Muscle of leg (tissue), 11 donors: ENCODE results near the gene PSEN2. TPM values are rescaled to one million over a fixed set of nuclear protein-coding genes. Genes with fewer than 3 reads are reported as not detected.

ENCODE experiments used
- DNase-seq: peaks from one replicate; pipeline ENCODE4 v3.0.0; 2013
- H3K27ac ChIP-seq: one replicate; pipeline ENCODE4 v1.5.1; 2013; ENCODE audit warnings: mild to moderate bottlenecking, low read length, control low read depth
- H3K27me3 ChIP-seq: one replicate; pipeline ENCODE4 v1.6.1; 2013; ENCODE audit warnings: low read length; ENCODE audit not compliant: control insufficient read depth, insufficient read depth
- H3K36me3 ChIP-seq: one replicate; pipeline ENCODE4 v1.6.1; 2013; ENCODE audit warnings: low read length; ENCODE audit not compliant: control insufficient read depth, insufficient read depth
- H3K4me1 ChIP-seq: one replicate; pipeline ENCODE4 v1.6.1; 2013; ENCODE audit warnings: low read length; ENCODE audit not compliant: control insufficient read depth, insufficient read depth
- H3K4me3 ChIP-seq: one replicate; pipeline ENCODE4 v1.5.1; 2013; ENCODE audit warnings: low read length, control low read depth
- H3K9me3 ChIP-seq: replicated peaks from 2 replicates; pipeline ENCODE4 v1.6.1; 2013; ENCODE audit warnings: low read depth, low read length; ENCODE audit not compliant: control insufficient read depth
- WGBS: methylation state at CpG from one replicate; pipeline ENCODE4 v1.1.5; 2013; ENCODE audit warnings: missing lambda C conversion rate; ENCODE audit not compliant: insufficient coverage; 5-methylcytosine and 5-hydroxymethylcytosine counted together
- polyA plus RNA-seq, 8 donors: library from polyadenylated mRNA; unstranded; fragments of 120-200 nt; gene quantifications; one replicate each; pipeline versions ENCODE4 v1.2.1 to v1.2.3, GENCODE V29; 2013; ENCODE audit warnings: inconsistent platforms in 1 of 8, low replicate concordance in 1 of 8; ENCODE audit not compliant: insufficient read length in 8 of 8, insufficient read depth in 1 of 8
- total RNA-seq: library from RNA; stranded (reverse); fragments of 120-200 nt; gene quantifications from one replicate; pipeline ENCODE4 v1.2.4, GENCODE V29; 2013

PSEN2 gene
- total and polyA plus RNA-seq, 9 donors, result 67.7 to 142 (median 108) TPM

DNA sequence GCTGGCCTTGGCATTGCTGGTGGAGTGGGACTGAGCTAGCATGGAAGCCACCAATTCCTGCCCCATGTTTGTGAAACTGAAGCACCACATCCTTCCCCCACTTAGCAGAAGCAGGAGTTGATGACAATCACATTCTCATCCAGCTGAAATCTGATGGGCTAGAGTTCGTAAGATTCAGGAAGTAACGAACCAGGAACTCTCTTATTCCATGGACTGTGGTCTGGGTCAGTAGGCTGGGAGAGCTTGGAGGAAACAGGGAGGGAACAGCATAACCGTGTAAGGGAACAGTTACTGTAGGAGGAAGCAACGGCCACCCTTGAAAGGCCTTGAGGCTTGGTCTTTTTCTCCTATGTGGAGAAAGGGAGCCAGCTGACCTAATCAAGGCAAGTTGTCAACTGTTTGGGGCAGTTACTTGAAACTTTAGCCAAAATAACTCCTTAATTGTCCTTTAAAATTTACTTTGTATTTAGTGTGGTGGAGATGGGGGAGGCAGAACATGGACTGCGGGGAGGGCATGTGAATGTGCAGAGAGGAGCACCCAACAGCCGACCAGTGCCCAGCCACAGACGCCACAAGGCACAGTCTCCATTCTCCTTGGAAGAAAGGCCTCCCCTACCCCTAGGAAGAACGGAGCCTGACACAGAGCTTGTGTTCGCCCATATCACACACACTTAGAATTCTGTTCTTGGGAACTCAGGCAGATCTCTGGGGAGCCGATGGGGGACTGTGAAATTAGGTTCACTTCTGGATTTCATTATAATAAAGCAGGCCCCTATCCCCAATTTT is 67.7 kb downstream of the PSEN2 start:
- H3K4me3 ChIP-seq, result no peak overlapping the region
- peaks cover 12% of the 10 kb centered on the region for H3K9me3 ChIP-seq
- DNase-seq, result peak; percentile 52
- H3K27ac ChIP-seq, result no peak overlapping the region
- WGBS, result 81% methylated on average over 3 of the region's 10 CpGs
- H3K36me3 ChIP-seq, result no peaks in the 10 kb centered on the region
- H3K4me1 ChIP-seq, result peaks cover 19% of the 10 kb centered on the region
- H3K27me3 ChIP-seq, result no peaks in the 10 kb centered on the region

DNA sequence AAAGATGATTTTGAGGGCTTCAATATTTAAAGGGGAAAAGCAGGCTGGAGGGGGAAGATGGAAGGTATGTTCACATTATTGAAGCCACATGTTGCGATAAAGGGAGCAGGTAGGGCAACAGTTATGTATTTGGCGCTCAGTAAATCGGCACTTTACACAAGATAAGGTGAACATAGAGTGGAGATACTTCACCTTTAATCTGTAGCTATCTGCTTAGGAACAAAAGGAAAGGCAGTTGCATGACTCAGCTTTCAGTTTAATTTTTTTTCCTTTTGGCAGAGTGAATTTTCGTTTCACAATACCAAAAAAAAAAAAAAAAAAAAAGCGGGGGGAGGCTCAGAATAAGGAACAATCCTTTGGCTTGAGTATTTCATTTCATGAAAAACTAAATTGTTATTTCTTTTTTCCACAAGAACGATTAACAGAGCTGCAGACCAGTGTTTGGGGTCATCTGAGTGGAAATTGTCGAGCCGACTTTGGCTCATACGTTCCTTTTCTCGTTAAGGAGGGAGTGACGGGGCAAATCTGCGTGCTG is 68.6 kb downstream of the PSEN2 start:
- Histone ChIP-seq H3K4me3 (peak overlapping the region; percentile 86), H3K36me3 (no peaks in the 10 kb centered on the region), H3K27me3 (no peaks in the 10 kb centered on the region), H3K27ac (peak overlapping the region; percentile 99), H3K4me1 (peaks cover 22% of the 10 kb centered on the region), H3K9me3 (peaks cover 12% of the 10 kb centered on the region)
- WGBS, result 16% methylated on average over 5 of the region's 12 CpGs
- DNase-seq, result no peak

DNA sequence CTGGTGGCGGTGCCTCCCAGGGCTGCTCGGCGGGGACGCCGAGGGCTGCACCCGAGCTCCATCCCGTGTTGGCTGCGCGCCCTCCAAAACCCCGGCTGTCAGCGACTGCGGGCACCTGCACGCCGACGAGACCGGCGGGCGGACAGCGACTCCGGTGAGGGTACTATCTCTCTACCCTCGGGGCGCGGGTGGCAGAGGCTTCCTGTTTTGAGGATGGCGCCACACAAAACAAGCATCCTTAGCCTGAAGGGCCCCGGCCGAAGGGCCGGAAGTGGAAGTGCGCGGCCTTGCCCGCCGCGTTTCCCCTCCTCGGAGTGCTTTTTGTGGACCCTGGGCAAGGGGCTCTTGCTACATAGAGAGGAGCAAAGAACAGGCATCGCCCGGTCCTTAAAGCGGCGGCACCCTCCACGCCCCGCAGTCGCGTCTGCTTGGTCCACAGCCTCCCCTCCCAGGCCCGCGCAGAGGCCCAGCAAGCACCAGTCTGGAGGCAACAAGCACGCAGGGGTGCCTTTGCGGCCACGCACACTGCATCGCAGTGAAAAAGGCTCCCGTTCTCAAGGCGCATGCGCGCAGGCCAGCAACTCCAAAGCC is 69.1 kb downstream of the PSEN2 start:
- H3K4me3 ChIP-seq, result peak overlapping the region; percentile 86
- H3K27me3 ChIP-seq, result no peaks in the 10 kb centered on the region
- no peaks in the 10 kb centered on the region for H3K36me3 ChIP-seq
- H3K9me3 ChIP-seq, result peaks cover 7% of the 10 kb centered on the region
- peak overlapping the region; percentile 99 for H3K27ac ChIP-seq
- under 1% methylated on average over 51 of the region's 51 CpGs for WGBS
- peak; percentile 76 for DNase-seq
- peaks cover 23% of the 10 kb centered on the region for H3K4me1 ChIP-seq

DNA sequence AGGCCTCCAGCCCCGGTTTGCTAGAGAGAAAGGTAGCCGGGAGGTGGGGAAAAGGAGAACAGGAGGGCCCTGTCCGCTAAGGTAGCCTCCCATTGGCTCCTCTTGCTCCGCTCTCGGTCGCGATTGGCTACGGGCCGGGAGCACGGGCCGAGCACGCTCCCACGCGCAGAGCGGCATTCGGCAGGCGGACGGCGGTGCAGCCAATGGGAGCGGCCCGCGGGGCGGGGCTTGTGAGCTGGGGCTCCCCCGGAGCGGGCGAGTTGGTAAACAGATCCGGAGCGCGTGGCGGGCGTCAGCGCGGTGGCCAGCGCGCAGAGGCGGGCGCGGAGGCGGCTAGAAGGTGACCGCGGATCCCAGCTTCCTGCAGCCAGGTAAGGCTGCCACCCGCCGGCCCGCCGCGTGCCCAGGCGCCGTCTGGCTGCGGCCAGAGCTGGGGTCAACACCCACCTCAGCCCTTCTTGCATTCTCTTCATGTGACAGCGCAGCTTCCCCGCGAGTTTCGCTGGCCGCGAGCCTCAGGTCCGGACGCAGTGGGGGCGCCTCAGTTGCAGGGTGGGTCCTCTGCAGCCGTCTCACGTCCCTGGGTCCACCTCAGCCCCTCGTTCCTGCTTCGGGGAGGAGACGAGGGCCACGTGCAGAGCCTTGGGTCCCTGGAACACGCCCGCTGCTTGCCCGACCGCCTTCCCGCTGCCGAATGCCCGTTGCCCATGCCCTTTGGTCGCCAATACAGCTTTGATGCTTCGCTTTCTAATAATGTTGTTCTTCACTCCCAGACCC is 69.8 kb downstream of the PSEN2 start, which contains the start of gene COQ8A:
TSS of gene COQ8A (plus strand) at position 266 of the 777 bp plus-strand sequence. CDS start 21,092 bp downstream, outside the sequence.
- no peaks in the 10 kb centered on the region for H3K36me3 ChIP-seq
- peaks cover 29% of the 10 kb centered on the region for H3K4me1 ChIP-seq
- under 1% methylated on average over 72 of the region's 73 CpGs for WGBS
- H3K27me3 ChIP-seq, result no peaks in the 10 kb centered on the region
- H3K4me3 ChIP-seq, result peak within 1 kb of the TSS; percentile 86
- H3K27ac ChIP-seq, result peak within 1 kb of the TSS; percentile 99
- peaks cover under 1% of the 10 kb centered on the region for H3K9me3 ChIP-seq
- peak; percentile 100 for DNase-seq

DNA sequence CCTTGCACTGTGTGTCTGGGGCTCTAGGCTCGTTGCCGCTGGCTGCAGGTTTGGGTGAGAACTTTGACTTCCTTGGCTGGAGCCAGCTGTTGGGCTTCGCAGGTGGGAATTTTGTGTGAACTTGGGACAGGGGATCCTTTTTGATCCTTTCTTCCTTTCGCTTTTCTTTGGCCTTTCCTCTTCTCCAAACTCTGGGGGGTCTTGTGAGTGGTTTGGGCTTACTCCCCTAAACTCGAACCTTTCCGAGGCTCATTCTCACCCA is 70.3 kb downstream of the PSEN2 start:
- H3K27me3 ChIP-seq, result no peaks in the 10 kb centered on the region
- no peaks in the 10 kb centered on the region for H3K9me3 ChIP-seq
- H3K4me1 ChIP-seq, result peaks cover 34% of the 10 kb centered on the region
- H3K4me3 ChIP-seq, result peak overlapping the region; percentile 81
- no peak for DNase-seq
- no peak overlapping the region for H3K27ac ChIP-seq
- no peaks in the 10 kb centered on the region for H3K36me3 ChIP-seq
- WGBS, result no CpG with 5 or more reads among the region's 6 CpGs

DNA sequence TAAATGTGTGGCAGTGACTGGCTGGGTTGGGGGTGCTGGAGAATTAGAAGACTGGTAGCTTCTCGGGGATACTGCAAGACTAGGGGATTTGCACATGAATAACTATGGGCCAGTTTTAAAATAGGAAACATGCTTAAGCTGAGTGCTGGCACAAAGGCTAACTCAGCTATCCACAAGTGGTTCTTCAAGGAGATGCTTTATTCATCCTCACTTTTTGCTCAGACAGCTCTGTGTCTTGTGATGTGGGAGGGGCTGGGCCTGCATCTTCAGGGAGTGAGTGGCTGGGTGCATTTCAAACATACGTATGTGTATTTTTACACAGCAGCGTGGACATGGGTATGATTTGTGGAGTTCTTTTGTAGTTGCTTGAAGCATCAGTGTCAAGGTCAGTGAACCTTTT is 72.0 kb downstream of the PSEN2 start:
- no peaks in the 10 kb centered on the region for H3K36me3 ChIP-seq
- no peak overlapping the region for H3K4me3 ChIP-seq
- H3K27me3 ChIP-seq, result no peaks in the 10 kb centered on the region
- no peak for DNase-seq
- WGBS, result 42% methylated on average over 2 of the region's 3 CpGs
- H3K4me1 ChIP-seq, result peaks cover 46% of the 10 kb centered on the region
- no peaks in the 10 kb centered on the region for H3K9me3 ChIP-seq
- H3K27ac ChIP-seq, result no peak overlapping the region

DNA sequence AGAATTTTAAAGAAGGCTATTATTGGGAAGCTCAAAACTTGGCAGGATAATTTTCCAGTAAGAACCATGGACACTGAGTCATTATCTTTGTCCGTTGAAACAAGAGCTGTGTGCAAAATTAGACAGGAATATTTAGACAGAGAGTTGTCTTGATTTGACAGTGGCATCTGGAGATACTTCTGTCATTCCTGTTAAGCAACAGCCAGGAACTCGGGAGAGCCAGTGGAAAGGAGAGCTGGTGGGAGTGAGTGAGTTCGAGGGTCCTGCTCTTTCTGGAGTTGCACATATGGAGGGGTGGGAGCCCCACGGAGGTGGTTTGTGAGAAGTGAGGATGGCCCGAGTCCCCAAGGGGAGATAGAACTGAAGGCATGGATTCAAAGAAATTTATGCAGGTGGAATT is 72.7 kb downstream of the PSEN2 start:
- no peak overlapping the region for H3K4me3 ChIP-seq
- DNase-seq, result peak; percentile 16
- WGBS, result 67% methylated on average over 5 of the region's 5 CpGs

DNA sequence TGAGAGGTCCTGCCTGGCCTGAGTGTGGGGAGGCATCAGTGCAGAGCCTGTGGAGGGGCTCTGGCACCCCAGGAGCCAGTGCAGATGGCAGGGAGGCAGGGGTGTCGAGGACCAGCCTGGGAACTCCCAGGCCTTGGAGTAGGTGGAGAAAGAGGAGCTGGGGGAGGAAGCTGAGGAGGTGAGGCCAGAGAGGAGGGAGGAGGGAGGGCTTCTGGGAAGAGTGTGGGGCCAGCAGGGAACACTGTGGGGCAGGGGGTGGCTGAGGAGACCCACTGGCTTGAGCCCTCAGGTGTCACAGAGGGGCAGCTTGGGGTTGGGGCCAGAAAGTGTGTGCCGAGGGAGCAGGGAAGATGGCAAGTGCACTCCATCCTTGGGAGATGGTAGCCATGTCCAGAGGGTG is 73.5 kb downstream of the PSEN2 start:
- Histone ChIP-seq H3K27me3 (no peaks in the 10 kb centered on the region), H3K36me3 (peaks cover 4% of the 10 kb centered on the region), H3K27ac (no peak overlapping the region), H3K4me3 (no peak overlapping the region), H3K9me3 (no peaks in the 10 kb centered on the region), H3K4me1 (peaks cover 42% of the 10 kb centered on the region)
- 76% methylated on average over 2 of the region's 2 CpGs for WGBS
- DNase-seq, result no peak

More for the DNA sequence above, 72.7 kb downstream of the PSEN2 start:
- H3K9me3 ChIP-seq, result no peaks in the 10 kb centered on the region
- H3K4me1 ChIP-seq, result peaks cover 46% of the 10 kb centered on the region
- H3K27me3 ChIP-seq, result no peaks in the 10 kb centered on the region
- H3K27ac ChIP-seq, result no peak overlapping the region
- H3K36me3 ChIP-seq, result no peaks in the 10 kb centered on the region

DNA sequence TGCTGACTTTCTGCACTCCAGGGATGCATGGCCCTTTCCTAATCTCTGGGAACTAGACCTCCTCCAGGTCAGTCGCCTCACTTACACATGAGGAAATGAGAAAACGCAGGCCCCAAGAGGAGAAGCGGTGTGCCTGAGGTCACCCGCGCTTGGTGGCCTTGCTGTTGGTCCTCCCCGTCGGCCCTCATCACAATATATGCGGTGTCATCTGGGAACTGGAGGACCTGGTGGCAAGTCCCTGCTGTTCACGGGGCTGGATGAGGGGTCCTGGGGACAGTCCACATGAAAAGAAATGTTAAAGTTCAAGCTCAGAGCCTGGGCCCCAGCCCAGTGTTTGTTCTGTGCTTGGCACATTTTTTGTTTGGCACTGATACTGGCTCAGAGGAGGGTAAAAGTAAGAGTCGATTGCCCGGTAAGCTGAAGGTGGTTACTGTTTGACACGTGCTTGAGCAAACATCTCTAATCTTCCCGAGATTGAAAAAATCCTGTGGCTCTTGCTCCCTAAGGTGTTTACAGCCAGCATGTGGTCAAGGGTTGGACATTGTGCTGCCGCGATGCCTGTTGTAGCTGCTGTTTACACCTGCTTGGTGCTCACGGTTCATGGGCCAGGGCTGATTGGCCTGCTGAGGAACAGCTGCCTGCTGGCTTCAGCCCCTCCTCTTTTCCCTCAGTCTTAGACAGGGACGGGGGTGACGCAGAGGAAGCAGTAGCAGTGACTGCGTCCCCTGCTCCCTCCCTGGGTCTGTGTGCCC is 74.9 kb downstream of the PSEN2 start:
- DNase-seq, result peak; percentile 45
- 54% methylated on average over 12 of the region's 19 CpGs for WGBS
- Histone ChIP-seq H3K36me3 (peaks cover 4% of the 10 kb centered on the region), H3K4me1 (peaks cover 42% of the 10 kb centered on the region), H3K9me3 (no peaks in the 10 kb centered on the region), H3K27ac (peak overlapping the region; percentile 60), H3K27me3 (no peaks in the 10 kb centered on the region), H3K4me3 (no peak overlapping the region)
